Ascending aorta (tissue), 2 donors: ENCODE measurements around the gene OSBPL10. TPM values are rescaled to one million over a fixed set of nuclear protein-coding genes. Genes with fewer than 3 reads are reported as not detected.

ENCODE experiments used
- DNase-seq, 2 donors: peaks; one replicate each; pipeline ENCODE4 v3.0.0-alpha.2; 2019; ENCODE audit warnings: low spot score in 2 of 2
- H3K27ac ChIP-seq, 2 donors: fragments of 200-600 bp; sonication (generic); one replicate each; pipeline ENCODE4 v1.5.1; 2016 to 2017; ENCODE audit warnings: mild to moderate bottlenecking in 1 of 2
- H3K27me3 ChIP-seq: fragments of 200-600 bp; sonication (generic); one replicate; pipeline ENCODE4 v1.5.1; 2017
- H3K36me3 ChIP-seq, 2 donors: fragments of 200-600 bp; sonication (generic); one replicate each; pipeline ENCODE4 v1.5.1; 2016
- H3K4me1 ChIP-seq, 2 donors: fragments of 200-600 bp; sonication (generic); one replicate each; pipeline ENCODE4 v1.5.1; 2016 to 2017; ENCODE audit warnings: mild to moderate bottlenecking in 1 of 2
- H3K4me3 ChIP-seq, 2 donors: fragments of 200-600 bp; sonication (generic); one replicate each; pipeline ENCODE4 v1.5.1; 2016 to 2017; ENCODE audit warnings: mild to moderate bottlenecking in 1 of 2
- H3K9me3 ChIP-seq, 2 donors: fragments of 200-600 bp; sonication (generic); one replicate each; pipeline ENCODE4 v1.5.1; 2016
- CTCF ChIP-seq, 3 experiments: fragments of 200-600 bp in 2 of 3; fragments of 450-650 bp in 1 of 3; sonication (generic) in 2 of 3; IDR thresholded peaks; one replicate each; pipeline ENCODE4 v1.5.1; 2016 to 2019; ENCODE audit warnings: antibody characterized with exemption in 3 of 3, mild to moderate bottlenecking in 1 of 3, moderate library complexity in 1 of 3
- intact Hi-C: fragments of 100-400 bp; cut with DNase I; formaldehyde crosslinking; loops from one replicate; pipeline ENCODE4 v1.15.1; 2023
- total RNA-seq: library from RNA; depleted of rRNA; stranded (reverse); fragments of >200 nt; gene quantifications from one replicate; pipeline ENCODE4 v1.1.0, GENCODE V29; 2016

Gene OSBPL10
- total RNA-seq, 1 donor from 2014 or later, result 169 TPM

- no peaks in the 10 kb centered on the region for H3K9me3 ChIP-seq
- no peak overlapping the region for H3K27ac ChIP-seq
- TF ChIP-seq CTCF (IDR thresholded peaks at IDR 0.05), result no peak
- H3K27me3 ChIP-seq, result no peaks in the 10 kb centered on the region
- no peaks in the 10 kb centered on the region for H3K4me1 ChIP-seq
- H3K4me3 ChIP-seq, result no peak overlapping the region
- no peaks in the 10 kb centered on the region for H3K36me3 ChIP-seq
- DNase-seq, result no peak
- intact Hi-C loops, result loop anchor here (10.0 kb wide), 1 partner anchor 227 kb away; the partner anchor contains the start of gene STT3B
Measured at GRCh38 chr3:31762097-31762764, 218.8 kb downstream of the OSBPL10 start.

DNA sequence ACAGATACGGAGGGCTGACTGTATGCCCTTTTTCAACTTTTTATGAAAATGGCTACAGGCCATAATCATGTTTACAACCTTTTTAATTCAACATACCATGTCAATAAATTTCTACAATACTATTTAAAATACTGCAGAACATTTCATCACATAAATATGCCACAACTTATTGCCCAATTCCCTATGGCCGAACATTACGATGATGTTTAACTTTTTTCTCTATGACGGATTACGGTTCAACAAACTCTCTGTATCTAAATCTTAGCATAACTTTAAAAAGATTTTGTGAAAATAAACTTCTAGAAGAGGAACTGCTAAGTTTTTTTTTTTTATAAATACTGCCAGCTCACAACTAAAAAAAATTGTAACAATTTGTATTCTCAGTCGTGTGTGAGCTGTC, 220.4 kb downstream of the OSBPL10 start:
- no peak for DNase-seq
- no peaks in the 10 kb centered on the region for H3K36me3 ChIP-seq
- H3K27ac ChIP-seq, result no peak overlapping the region
- H3K4me3 ChIP-seq, result no peak overlapping the region
- intact Hi-C loops, result loop anchor here (10.0 kb wide), 1 partner anchor 226 kb away; the partner anchor contains the start of gene STT3B
- H3K27me3 ChIP-seq, result no peaks in the 10 kb centered on the region
- H3K9me3 ChIP-seq, result no peaks in the 10 kb centered on the region
- no peak for TF ChIP-seq CTCF (IDR thresholded peaks at IDR 0.05)
- peaks cover 0 to 2% of the 10 kb centered on the region in 2 donors for H3K4me1 ChIP-seq

- intact Hi-C loops, result no loop called here
- Histone ChIP-seq H3K27ac (no peak overlapping the region), H3K36me3 (no peaks in the 10 kb centered on the region), H3K27me3 (no peaks in the 10 kb centered on the region), H3K4me1 (peaks cover 0 to 5% of the 10 kb centered on the region in 2 donors), H3K4me3 (no peak overlapping the region), H3K9me3 (no peaks in the 10 kb centered on the region)
- no peak for DNase-seq
- no peak for TF ChIP-seq CTCF (IDR thresholded peaks at IDR 0.05)
Measured at GRCh38 chr3:31758322-31758965, 222.6 kb downstream of the OSBPL10 start.

DNA sequence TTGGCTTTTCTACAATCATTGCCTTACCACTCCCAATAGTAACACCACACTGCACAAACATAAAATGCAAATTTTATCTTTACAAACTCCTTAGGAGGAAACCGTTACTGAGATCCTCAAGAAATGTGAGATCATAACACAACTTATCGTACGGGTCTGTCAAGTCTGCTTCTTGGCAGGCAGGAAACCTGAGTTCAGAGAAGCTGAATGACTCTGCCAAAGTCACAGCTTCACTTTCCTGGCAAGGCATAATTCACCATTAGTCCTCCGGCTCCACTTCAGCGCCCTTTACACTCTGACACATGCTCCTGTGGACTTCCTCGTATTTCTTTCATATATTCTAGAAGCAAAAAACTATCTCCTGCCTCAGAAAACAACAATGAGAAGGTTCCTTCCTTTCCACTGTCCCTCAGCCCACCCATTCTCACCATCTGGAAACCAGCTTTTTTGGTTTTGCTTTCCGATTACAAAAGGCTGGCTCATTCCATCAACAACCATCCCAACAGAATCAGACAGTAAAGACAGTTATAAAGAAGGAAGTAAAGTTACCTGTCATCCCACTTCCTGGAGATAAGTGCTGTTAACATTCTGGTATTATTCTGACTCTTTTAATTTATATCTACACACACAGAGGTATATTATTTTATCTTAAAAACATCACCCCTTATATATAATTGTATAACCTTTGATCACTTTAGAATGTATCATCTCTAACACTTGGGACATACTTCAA, 225.0 kb downstream of the OSBPL10 start:
- H3K27ac ChIP-seq, result no peak overlapping the region
- TF ChIP-seq CTCF (IDR thresholded peaks at IDR 0.05), result no peak
- peak in 1 of 2 donors; percentile 62 for DNase-seq
- peak overlapping the region in 1 of 2 donors; percentile 31 for H3K4me3 ChIP-seq
- no peaks in the 10 kb centered on the region for H3K9me3 ChIP-seq
- peaks cover 0 to 5% of the 10 kb centered on the region in 2 donors for H3K4me1 ChIP-seq
- H3K36me3 ChIP-seq, result no peaks in the 10 kb centered on the region
- intact Hi-C loops, result no loop called here
- H3K27me3 ChIP-seq, result no peaks in the 10 kb centered on the region

DNA sequence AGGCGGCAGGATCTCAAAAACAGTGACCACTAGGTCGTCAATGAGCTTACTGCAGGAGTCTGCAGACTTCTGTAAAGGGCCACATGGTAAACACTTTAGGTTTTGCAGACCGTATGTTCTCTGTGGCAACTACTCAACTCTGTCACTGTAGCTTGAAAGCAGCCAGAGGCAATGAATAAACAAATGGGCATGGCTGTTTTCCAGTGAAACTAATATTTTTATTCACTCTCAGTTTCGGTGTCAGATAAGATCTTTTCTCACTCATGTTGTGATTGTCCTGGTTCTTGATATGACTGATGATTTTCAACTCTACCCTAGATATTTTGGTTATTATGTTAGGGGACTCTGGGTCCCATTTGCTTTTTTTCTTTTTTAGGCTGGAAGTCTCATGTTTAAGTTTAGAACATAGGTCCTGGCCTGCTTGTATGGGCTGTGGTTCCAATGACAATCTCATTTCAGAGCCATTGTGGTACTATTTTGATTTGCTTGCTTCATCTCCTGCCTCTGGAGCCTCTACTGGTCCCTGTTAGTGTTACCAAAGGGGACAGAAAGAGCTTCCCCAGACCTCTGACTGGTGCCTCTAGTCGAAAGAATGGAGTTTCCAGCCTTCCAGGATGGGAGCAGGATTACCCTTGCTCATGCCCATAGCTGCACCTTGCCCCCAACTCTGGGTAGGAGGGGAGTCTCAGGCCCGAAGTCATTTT, 226.3 kb downstream of the OSBPL10 start:
- Histone ChIP-seq H3K4me1 (peaks cover 0 to 5% of the 10 kb centered on the region in 2 donors), H3K27ac (no peak overlapping the region), H3K4me3 (no peak overlapping the region), H3K9me3 (no peaks in the 10 kb centered on the region), H3K36me3 (no peaks in the 10 kb centered on the region), H3K27me3 (no peaks in the 10 kb centered on the region)
- no peak for DNase-seq
- no peak for TF ChIP-seq CTCF (IDR thresholded peaks at IDR 0.05)
- intact Hi-C loops, result no loop called here
